VCaP (cell line): ENCODE results near the gene GDPD1.

Experiments
- H3K27ac ChIP-seq: fragments of 450-650 bp; 2 replicates; pipeline ENCODE4 v1.5.1; 2017
- CTCF ChIP-seq: fragments of 450-650 bp; conservative IDR thresholded peaks from 2 replicates; pipeline ENCODE4 v1.5.1; 2017; ENCODE audit warnings: mild to moderate bottlenecking, moderate library complexity

The GDPD1 gene

GRCh38 chr17:59299400-59300092 lies 79.2 kb downstream of the GDPD1 start:
- H3K27ac ChIP-seq = peak overlapping the region; percentile 96
- TF ChIP-seq CTCF = no peak

- no peak for TF ChIP-seq CTCF
- peak overlapping the region; percentile 96 for H3K27ac ChIP-seq
Observed at GRCh38 chr17:59300941-59301340, 80.6 kb downstream of the GDPD1 start.

GRCh38 chr17:59304811-59305210 lies 84.5 kb downstream of the GDPD1 start:
- peak overlapping the region; percentile 82 for H3K27ac ChIP-seq
- no peak for TF ChIP-seq CTCF

- no peak for TF ChIP-seq CTCF
- H3K27ac ChIP-seq = peak overlapping the region; percentile 55
Observed at GRCh38 chr17:59310263-59310920, 90.1 kb downstream of the GDPD1 start.

- peak; percentile 81 for TF ChIP-seq CTCF
- H3K27ac ChIP-seq = peak overlapping the region; percentile 55
Observed at GRCh38 chr17:59311051-59311468, 90.7 kb downstream of the GDPD1 start.

GRCh38 chr17:59311521-59311920 lies 91.2 kb downstream of the GDPD1 start:
- peak overlapping the region; percentile 55; the same call in 1 of the 2 replicates for H3K27ac ChIP-seq

- no peak overlapping the region for H3K27ac ChIP-seq
- no peak for TF ChIP-seq CTCF
Observed at GRCh38 chr17:59315866-59316265, 95.6 kb downstream of the GDPD1 start.
